ENCODE results near the gene SHKBP1.
"Not testable (repeated sequence)": the region's sequence is repeated elsewhere in the genome, so short reads cannot be mapped to it uniquely, and the experiment has no call there.

SHKBP1 gene

DNA sequence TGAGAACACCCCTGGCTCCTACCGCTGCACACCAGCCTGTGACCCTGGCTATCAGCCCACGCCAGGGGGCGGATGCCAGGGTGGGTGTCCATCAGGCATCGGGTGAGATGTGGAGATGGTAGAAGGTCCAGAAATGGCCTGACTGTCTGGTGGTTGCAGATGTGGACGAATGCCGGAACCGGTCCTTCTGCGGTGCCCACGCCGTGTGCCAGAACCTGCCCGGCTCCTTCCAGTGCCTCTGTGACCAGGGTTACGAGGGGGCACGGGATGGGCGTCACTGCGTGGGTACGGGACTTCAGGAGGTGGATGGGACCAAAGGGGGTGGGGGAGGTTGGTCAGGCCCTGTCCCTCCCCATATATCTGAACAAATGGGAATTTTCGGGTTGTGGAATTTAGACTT lies 40.3 kb downstream of the SHKBP1 start:
- peaks cover 28 to 60% (median 49%) of the 10 kb centered on the region in 11 experiments for H3K36me3 ChIP-seq
- 0 out of 22 replicates have a peak, but pooled peaks of 1 of the 11 experiments have one; percentile 3 for TF ChIP-seq Cebpa-rat (IDR thresholded peaks at IDR 0.05)
- no peaks in the 10 kb centered on the region for H3K27me3 ChIP-seq
- peaks cover 0 to 5% (median 0%) of the 10 kb centered on the region in 11 experiments; a peak in 1 of 22 replicates for H3K9me3 ChIP-seq (replicated peaks in 1 of 11)
- no peak overlapping the region for H3K4me3 ChIP-seq
- peak overlapping the region in 2 of 11 experiments; percentile 12 to 33; a peak in 1 of 22 replicates for H3K9ac ChIP-seq
- H3K4me2 ChIP-seq: 0 out of 22 replicates have a peak overlapping the region, but pooled peaks of 1 of the 11 experiments have one; percentile 3
- peaks cover 0 to 42% (median 20%) of the 10 kb centered on the region in 10 experiments; a peak in 17 of 20 replicates for H3K4me1 ChIP-seq
- no peak overlapping the region for H3K27ac ChIP-seq
- peaks cover 0 to 6% (median 0%) of the 10 kb centered on the region in 11 experiments; a peak in 2 of 22 replicates for H4K20me1 ChIP-seq

GRCh38 chr19:40617961-40618360 lies 41.3 kb downstream of the SHKBP1 start:
- peaks cover 0 to 3% (median 0%) of the 10 kb centered on the region in 11 experiments; a peak in 1 of 22 replicates for H3K9me3 ChIP-seq (replicated peaks in 1 of 11)
- no peak overlapping the region for H3K4me2 ChIP-seq
- no peaks in the 10 kb centered on the region for H3K27me3 ChIP-seq
- H4K20me1 ChIP-seq: peaks cover 0 to 14% (median 0%) of the 10 kb centered on the region in 11 experiments; a peak in 3 of 22 replicates
- no peak overlapping the region for H3K4me3 ChIP-seq
- peaks cover 0 to 36% (median 17%) of the 10 kb centered on the region in 10 experiments; a peak in 16 of 20 replicates for H3K4me1 ChIP-seq
- no peak for TF ChIP-seq Cebpa-rat (IDR thresholded peaks at IDR 0.05)
- peaks cover 38 to 69% (median 59%) of the 10 kb centered on the region in 11 experiments for H3K36me3 ChIP-seq
- H3K9ac ChIP-seq: no peak overlapping the region
- no peak overlapping the region for H3K27ac ChIP-seq

- TF ChIP-seq Cebpa-rat (IDR thresholded peaks at IDR 0.05): no peak
- peak overlapping the region in 2 of 11 experiments; percentile 8 to 36; a peak in 2 of 22 replicates for H3K9ac ChIP-seq
- H3K27ac ChIP-seq: no peak overlapping the region
- H3K4me1 ChIP-seq: peaks cover 0 to 28% (median 11%) of the 10 kb centered on the region in 10 experiments; a peak in 15 of 20 replicates
- no peak overlapping the region for H3K4me2 ChIP-seq
- H3K9me3 ChIP-seq (replicated peaks in 1 of 11): no peaks in the 10 kb centered on the region
- H3K27me3 ChIP-seq: no peaks in the 10 kb centered on the region
- peaks cover 52 to 85% (median 74%) of the 10 kb centered on the region in 11 experiments for H3K36me3 ChIP-seq
- H3K4me3 ChIP-seq: no peak overlapping the region
- peaks cover 0 to 14% (median 0%) of the 10 kb centered on the region in 11 experiments; a peak in 3 of 22 replicates for H4K20me1 ChIP-seq
These were observed 42.9 kb downstream of the SHKBP1 start for GRCh38 chr19:40619333-40620160.

- Histone ChIP-seq H3K4me2 (no peak overlapping the region), H3K27me3 (no peaks in the 10 kb centered on the region), H3K9ac (peak overlapping the region in 1 of 11 experiments; percentile 8; a peak in 1 of 22 replicates), H3K4me1 (peaks cover 0 to 24% (median 9%) of the 10 kb centered on the region in 10 experiments; a peak in 15 of 20 replicates), H3K9me3 (replicated peaks in 1 of 11) (no peaks in the 10 kb centered on the region), H3K27ac (no peak overlapping the region), H3K4me3 (no peak overlapping the region), H4K20me1 (peaks cover 0 to 14% (median 0%) of the 10 kb centered on the region in 11 experiments; a peak in 3 of 22 replicates), H3K36me3 (peaks cover 52 to 89% (median 74%) of the 10 kb centered on the region in 11 experiments)
- TF ChIP-seq Cebpa-rat (IDR thresholded peaks at IDR 0.05): no peak
These were observed 43.5 kb downstream of the SHKBP1 start for GRCh38 chr19:40620161-40620485.

- Histone ChIP-seq H3K9me3 (replicated peaks in 1 of 11) (no peaks in the 10 kb centered on the region), H4K20me1 (peaks cover 0 to 16% (median 0%) of the 10 kb centered on the region in 11 experiments; a peak in 3 of 22 replicates), H3K27ac (no peak overlapping the region), H3K4me2 (no peak overlapping the region), H3K9ac (no peak overlapping the region), H3K4me1 (peaks cover 0 to 21% (median 4%) of the 10 kb centered on the region in 10 experiments; a peak in 11 of 20 replicates), H3K4me3 (no peak overlapping the region), H3K27me3 (no peaks in the 10 kb centered on the region), H3K36me3 (peaks cover 59 to 96% (median 85%) of the 10 kb centered on the region in 11 experiments)
- no peak for TF ChIP-seq Cebpa-rat (IDR thresholded peaks at IDR 0.05)
These were observed 44.6 kb downstream of the SHKBP1 start for GRCh38 chr19:40621283-40621682.

GRCh38 chr19:40621966-40622772 lies 45.5 kb downstream of the SHKBP1 start:
- Histone ChIP-seq H3K27ac (no peak overlapping the region), H3K36me3 (peaks cover 68 to 97% (median 90%) of the 10 kb centered on the region in 11 experiments)
- no peak for TF ChIP-seq Cebpa-rat (IDR thresholded peaks at IDR 0.05)

DNA sequence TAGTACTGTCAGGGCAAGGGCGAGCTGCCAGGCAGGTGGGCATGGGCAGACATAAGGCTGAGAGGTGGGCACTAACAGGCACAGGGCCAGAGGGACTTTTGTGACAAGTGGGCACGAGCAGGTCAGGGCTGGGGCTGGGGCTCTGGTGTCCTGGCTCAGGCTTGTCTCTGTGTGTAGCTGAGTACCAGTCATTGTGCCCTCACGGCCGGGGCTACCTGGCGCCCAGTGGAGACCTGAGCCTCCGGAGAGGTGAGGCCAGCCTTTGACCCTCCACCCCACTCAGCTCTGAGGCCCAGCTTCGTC lies 46.1 kb downstream of the SHKBP1 start:
- Histone ChIP-seq H3K4me3 (no peak overlapping the region), H3K36me3 (peaks cover 74 to 98% (median 92%) of the 10 kb centered on the region in 11 experiments), H4K20me1 (peaks cover 0 to 16% (median 0%) of the 10 kb centered on the region in 11 experiments; a peak in 3 of 22 replicates), H3K9me3 (replicated peaks in 1 of 11) (no peaks in the 10 kb centered on the region), H3K4me2 (no peak overlapping the region), H3K4me1 (peaks cover 0 to 9% (median 4%) of the 10 kb centered on the region in 10 experiments; a peak in 9 of 20 replicates), H3K9ac (no peak overlapping the region), H3K27me3 (no peaks in the 10 kb centered on the region), H3K27ac (no peak overlapping the region)
- no peak for TF ChIP-seq Cebpa-rat (IDR thresholded peaks at IDR 0.05)

More at GRCh38 chr19:40621966-40622772, 45.5 kb downstream of the SHKBP1 start:
- Histone ChIP-seq H3K9me3 (replicated peaks in 1 of 11) (no peaks in the 10 kb centered on the region), H4K20me1 (peaks cover 0 to 16% (median 0%) of the 10 kb centered on the region in 11 experiments; a peak in 3 of 22 replicates), H3K4me1 (peaks cover 0 to 12% (median 4%) of the 10 kb centered on the region in 10 experiments; a peak in 10 of 20 replicates), H3K9ac (no peak overlapping the region), H3K4me3 (no peak overlapping the region), H3K27me3 (no peaks in the 10 kb centered on the region), H3K4me2 (no peak overlapping the region)

DNA sequence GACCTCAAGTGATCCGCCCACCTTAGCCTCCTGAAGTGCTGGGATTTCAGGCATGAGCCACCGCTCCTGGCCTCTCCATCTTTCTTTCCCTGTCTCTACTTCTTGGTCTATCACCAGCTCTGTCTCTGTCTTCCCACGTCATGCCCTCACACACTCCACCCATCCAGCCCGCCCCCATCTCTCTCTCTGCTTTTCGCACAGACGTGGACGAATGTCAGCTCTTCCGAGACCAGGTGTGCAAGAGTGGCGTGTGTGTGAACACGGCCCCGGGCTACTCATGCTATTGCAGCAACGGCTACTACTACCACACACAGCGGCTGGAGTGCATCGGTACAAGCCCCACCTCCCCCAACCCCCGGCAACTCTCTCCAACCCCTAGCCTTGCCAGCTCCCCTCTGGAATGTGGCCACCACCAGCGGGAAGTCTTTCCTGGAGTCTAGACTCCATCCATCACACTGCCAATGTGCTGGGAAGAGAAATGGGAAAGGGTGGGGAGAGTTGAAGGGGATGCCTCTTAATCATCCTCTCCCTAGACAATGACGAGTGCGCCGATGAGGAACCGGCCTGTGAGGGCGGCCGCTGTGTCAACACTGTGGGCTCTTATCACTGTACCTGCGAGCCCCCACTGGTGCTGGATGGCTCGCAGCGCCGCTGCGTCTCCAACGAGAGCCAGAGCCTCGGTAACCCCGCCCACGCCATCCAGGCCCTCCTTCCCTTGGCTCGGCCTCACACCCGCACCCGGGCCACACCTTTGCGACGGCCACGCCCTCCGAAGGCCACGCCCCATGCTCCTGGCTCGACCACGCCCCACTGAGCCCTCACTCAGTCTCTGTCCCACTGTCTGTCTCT lies 47.0 kb downstream of the SHKBP1 start:
- Histone ChIP-seq H3K27ac (no peak overlapping the region), H3K27me3 (no peaks in the 10 kb centered on the region), H3K4me2 (no peak overlapping the region), H3K36me3 (peaks cover 74 to 98% (median 93%) of the 10 kb centered on the region in 11 experiments), H3K9ac (no peak overlapping the region), H3K4me3 (no peak overlapping the region), H4K20me1 (peaks cover 0 to 16% (median 0%) of the 10 kb centered on the region in 11 experiments; a peak in 3 of 22 replicates), H3K9me3 (replicated peaks in 1 of 11) (no peaks in the 10 kb centered on the region), H3K4me1 (peaks cover 0 to 9% (median 4%) of the 10 kb centered on the region in 10 experiments; a peak in 9 of 20 replicates)
- TF ChIP-seq Cebpa-rat (IDR thresholded peaks at IDR 0.05): no peak

DNA sequence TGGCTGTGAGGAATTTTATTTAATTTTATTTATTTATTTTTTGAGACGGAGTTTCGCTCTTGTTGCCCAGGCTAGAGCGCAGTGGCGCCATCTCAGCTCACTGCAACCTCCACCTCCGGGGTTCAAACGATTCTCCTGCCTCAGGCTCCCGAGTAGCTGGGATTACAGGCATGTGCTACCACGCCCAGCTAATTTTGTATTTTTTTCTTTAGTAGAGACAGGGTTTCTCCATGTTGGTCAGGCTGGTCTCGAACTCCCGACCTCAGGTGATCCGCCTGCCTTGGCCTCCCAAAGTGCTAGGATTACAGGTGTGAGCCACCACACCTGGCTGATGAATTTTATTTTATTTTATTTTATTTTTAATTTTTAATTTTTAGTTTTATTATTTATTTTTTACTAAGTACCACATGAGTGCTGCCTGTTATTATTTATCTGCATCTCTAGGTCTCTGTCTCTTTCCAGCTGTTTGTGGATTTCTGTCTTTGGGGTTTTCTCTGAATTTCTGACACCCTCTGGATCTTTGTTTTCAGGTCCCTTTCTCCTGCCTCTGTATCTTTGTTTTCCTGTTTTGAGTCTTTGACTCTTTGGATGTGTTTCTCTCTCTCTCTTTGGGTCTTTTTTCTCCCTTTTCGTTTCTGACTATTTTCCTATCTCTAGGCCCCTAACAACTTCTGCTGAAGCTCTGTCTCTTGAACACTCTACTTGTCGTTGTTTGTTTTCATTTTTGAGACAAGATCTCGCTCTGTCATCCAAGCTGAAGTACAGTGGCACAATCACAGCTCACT lies 47.9 kb downstream of the SHKBP1 start:
- H3K4me1 ChIP-seq; H3K9me3 ChIP-seq (replicated peaks in 1 of 11); H3K27ac ChIP-seq; H3K27me3 ChIP-seq; H3K4me2 ChIP-seq; H3K9ac ChIP-seq; H3K4me3 ChIP-seq: not testable (repeated sequence)
- Histone ChIP-seq H4K20me1 (peaks cover 0 to 16% (median 0%) of the 10 kb centered on the region in 11 experiments; a peak in 2 of 22 replicates), H3K36me3 (peaks cover 70 to 97% (median 92%) of the 10 kb centered on the region in 11 experiments)

Measured in BLaER1 treated with 17β-estradiol and CSF1 and Interleukin-3, amounts not matched to agents 10 nM and 100 nM (cell line).